ENCODE results near the gene ADGRB3.
A peak's percentile ranks its signal among the peaks of the same experiment; 100 is the strongest.
"Not testable (repeated sequence)": the region's sequence is repeated elsewhere in the genome, so short reads cannot be mapped to it uniquely, and the experiment has no call there.

ADGRB3 gene

GRCh38 chr6:69340196-69340595, 705.1 kb downstream of the ADGRB3 start:
- DNase-seq (ENCODE audit: low read depth): no peak

DNA sequence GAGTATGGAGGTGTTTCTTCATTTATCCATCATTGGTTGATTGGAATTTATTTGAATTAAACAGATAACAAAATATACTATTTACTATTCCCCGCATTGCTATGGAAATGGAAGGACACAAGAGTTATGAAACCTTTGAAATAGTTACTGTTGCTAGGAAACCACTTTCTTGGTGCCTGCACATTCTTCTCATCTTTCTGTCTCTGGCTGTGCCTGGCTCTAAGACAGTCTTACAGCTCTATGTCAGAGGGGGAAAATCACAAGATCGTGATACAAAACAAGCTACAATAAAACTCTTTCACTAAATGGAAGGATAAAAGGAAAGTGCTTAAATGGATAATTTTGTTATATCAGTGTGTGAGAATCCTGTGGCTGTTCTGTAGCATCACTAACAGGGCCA, 708.8 kb downstream of the ADGRB3 start:
- DNase-seq (ENCODE audit: low read depth): no peak

- DNase-seq (ENCODE audit: low read depth): no peak
These were observed 714.7 kb downstream of the ADGRB3 start for GRCh38 chr6:69349771-69350170.

DNA sequence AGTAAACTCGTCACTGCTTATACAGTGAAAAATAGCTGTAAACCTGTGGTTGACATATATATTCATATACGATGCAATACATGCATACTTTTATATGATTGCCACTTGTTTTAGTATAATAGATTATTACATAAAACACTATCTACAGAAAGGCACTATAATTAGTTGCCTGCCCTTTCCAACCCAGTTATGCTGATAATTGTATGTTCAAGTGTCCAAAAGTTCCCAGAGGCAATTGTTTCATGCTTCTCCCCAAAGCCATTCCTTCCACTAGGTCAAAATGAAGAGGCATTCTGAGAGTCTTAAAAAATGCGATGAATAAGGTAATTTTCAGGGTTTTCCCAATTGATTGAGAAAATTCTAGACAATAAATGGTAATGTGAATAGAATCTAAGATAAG, 727.1 kb downstream of the ADGRB3 start:
- no peak for DNase-seq (ENCODE audit: low read depth)

GRCh38 chr6:69366831-69367230, 731.7 kb downstream of the ADGRB3 start:
- DNase-seq (ENCODE audit: low read depth): no peak

- DNase-seq (ENCODE audit: low read depth): no peak
These were observed 733.5 kb downstream of the ADGRB3 start for GRCh38 chr6:69368613-69369012.

GRCh38 chr6:69370763-69371162, 735.7 kb downstream of the ADGRB3 start:
- DNase-seq (ENCODE audit: low read depth): no peak

- DNase-seq (ENCODE audit: low read depth): no peak
These were observed 743.2 kb downstream of the ADGRB3 start for GRCh38 chr6:69378326-69378725.

DNA sequence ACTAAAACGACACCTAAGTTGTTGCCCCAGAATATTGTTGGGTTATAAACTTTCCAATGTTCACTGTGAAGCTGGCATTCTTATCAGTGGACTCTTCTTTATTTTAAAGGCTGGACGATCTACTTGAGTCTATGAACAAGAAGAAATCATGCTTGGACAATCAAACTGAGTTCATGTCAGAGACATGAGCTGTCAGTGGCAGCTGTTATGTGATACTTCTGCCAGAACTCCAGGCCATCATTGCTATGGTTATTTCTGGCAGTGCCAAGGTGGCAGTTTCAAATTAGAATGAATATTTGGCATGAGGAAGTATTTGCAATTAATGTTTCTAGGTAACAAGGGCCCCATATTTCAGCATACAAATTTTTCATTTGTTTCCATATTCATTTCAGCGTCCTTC, 744.4 kb downstream of the ADGRB3 start:
- no peak for DNase-seq (ENCODE audit: low read depth)

DNA sequence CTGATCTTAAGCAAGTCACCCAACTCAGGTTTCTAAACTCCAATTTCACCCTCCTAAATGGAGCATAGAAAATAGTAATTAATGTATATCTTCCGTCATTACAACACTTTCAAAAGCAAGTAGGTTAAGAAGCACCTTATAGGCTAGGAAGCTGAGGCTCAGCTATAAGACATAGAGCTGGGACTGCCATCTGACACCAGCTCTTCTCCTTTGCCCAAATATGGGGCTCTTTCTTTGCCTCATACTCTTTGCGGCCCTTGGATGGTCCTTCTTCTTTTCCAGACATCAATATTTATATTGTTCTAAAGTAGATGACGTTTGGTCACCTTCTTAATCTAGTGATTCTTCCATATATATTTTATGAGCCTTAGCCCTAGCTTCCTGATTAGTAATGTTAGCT, 748.5 kb downstream of the ADGRB3 start:
- DNase-seq (ENCODE audit: low read depth): no peak

DNA sequence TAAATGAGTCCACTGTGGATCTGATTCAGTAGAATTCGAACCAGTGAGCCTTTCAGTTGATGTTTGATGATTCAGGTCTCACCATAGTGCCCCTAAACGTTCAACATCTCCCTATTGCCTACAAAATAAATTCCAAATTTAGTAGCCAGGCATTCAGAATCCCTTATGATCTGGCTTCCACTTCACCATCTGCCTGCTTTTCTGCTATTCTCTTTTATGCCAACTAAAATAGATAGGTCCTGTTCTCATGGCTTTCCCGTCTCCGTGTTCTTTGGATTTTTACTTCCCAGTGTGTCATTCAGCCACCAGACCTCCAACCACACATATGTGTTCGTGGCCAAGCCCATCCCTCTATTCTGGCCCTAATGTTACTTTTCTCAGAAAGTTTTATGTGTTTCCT, 751.3 kb downstream of the ADGRB3 start:
- DNase-seq (ENCODE audit: low read depth): no peak

DNA sequence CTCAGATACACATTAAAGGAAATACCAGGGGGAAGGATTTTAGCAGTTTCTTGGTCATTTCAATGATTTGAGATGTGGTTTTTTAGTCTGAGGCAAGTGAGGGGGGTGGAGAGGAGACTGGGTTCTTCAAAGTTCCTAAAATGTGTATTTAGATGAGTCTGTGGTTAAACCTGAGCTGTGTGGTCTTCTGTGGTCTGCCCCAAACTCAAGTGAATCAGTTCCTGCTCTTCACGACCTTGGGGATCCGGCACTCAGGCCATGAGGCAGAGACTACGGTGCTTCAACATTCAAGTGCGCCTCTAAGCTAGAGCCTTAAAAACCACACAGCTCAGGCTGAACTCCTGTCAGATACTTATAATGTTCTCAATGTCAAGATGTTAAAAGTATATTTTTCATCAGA, 755.0 kb downstream of the ADGRB3 start:
- no peak for DNase-seq (ENCODE audit: low read depth)

DNA sequence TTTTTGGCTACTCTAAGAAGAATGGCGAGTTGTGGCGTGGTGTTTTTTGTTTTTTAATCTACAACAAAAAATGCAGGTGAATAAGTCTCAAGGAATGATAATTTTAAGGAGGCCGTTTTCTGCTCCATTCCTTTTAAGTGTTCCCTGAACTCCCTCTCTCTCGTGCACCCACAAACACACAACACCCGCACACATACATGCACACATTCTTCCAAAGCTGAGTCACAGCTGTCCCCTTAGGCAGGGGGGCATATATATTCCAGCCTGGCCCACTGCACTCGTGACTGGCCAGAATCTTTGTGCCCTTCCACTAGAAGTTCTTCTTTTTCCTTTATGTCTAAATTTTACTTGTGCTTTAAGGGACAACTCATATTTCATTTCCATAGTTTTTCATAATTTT, 756.0 kb downstream of the ADGRB3 start:
- no peak for DNase-seq (ENCODE audit: low read depth)

DNA sequence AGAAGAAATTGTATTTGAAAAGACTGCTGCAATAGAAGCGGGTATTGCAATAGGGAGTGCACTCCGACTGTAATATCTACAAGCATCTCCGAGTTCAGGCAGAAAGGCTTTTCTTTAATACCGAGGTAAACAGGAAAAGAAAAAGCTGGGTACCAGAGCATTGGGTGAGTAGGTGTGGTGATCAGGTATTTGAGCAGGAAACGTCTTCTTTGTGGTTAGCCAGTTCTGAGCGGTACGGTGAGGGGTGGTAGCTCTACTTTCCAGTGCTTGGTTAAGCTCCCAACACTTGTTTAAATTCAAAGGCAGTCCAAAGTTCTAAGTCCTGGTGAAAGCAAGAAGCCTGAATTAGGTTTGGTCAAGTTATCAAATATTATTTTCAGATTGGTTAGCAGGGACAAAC, 757.7 kb downstream of the ADGRB3 start:
- no peak for DNase-seq (ENCODE audit: low read depth)

DNA sequence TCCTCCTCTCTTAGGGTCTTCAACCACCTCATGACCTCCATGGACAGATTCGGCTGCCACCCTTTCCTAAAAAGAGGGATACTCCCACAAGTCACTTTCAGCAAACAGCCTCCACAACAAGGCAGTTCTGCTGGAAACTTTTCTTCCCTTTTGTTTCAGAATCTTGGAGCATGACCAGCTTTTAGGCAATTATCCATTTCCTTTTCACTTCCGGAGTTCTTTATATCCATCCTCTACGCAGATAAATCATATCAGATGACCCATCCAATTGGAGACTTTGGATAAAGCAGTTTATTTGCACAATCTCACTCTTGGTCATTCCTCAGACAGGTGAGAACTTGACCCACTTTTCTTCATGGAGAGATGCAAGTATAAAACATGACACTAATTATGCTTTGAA, 763.2 kb downstream of the ADGRB3 start:
- no peak for DNase-seq (ENCODE audit: low read depth)

DNA sequence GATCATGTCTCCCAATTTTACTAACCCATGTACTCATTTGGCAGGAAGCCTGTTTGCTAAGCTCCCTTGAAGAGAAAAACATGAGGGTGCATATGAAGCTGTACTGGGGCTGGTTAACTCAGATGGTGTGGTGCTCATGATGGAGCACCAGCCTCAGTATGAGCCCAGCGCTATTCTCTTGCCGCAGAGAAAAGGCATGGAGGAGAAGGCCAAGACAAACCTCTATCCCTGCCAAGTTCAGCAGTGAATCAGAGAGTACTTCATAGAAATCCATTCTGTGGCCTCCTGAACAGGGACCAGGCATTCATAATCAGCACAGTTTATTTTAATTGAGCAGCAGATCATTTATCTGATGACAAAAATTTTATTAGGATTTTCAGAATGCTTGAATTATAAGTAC, 763.6 kb downstream of the ADGRB3 start:
- no peak for DNase-seq (ENCODE audit: low read depth)

- no peak for DNase-seq (ENCODE audit: low read depth)
These were observed 773.8 kb downstream of the ADGRB3 start for GRCh38 chr6:69408886-69409285.

GRCh38 chr6:69416776-69417175, 781.7 kb downstream of the ADGRB3 start:
- peak; percentile 11 for DNase-seq (ENCODE audit: low read depth)

DNA sequence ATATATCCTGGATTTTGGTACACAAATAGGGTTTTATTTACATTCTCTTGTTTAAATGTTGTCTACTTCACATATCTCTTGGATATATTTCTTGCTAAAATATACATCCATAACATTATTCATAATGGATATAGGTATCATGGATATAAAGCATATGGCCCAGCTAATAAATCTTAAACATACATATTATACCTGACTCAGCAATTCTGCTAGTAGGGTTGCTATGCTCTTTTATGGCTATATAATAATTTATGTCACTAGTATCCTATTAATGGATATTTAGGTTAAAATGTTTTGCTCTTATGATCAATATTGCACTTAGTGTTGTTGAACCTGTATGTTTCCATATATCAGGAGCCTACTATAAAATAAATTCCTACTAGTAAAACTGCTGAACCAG, 786.2 kb downstream of the ADGRB3 start:
- no peak for DNase-seq (ENCODE audit: low read depth)

DNA sequence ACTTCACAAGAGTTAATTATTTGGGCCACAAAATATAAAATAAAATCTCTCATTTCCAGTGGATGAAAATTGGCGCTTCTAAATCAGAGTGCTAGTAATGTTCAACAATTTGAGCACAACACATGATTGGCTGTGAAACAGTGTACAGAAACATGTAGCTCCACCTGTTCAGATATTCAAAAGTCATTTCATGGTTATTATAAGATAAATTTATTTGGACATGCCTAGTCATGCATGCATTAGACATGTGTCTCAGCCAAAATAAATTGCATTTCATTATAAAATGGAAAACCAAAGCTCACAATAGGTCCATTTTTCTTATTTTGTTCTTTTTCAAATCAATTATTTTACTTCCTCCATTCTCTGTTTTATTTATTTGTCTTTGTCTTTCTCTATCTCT, 786.9 kb downstream of the ADGRB3 start:
- no peak for DNase-seq (ENCODE audit: low read depth)

- DNase-seq (ENCODE audit: low read depth): no peak
These were observed 787.4 kb downstream of the ADGRB3 start for GRCh38 chr6:69422475-69422874.

DNA sequence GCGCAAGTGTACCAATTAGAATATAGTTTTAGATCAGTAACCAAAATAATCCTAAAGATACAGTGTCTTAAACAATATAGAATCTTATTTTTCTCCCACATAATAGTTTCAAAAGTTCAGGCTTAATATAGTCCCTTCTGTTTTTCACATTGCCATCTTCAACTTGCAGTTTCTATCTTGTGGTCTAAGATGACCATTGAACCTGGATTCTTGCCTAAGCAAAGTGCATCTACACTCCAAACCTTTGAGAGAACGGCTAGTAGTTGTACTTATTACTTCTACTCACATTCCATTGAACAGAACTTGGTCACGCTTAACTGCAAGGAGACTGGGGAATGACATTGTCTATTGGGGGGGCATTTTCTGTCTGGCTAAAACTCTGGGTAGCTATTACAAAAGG, 788.7 kb downstream of the ADGRB3 start:
- DNase-seq (ENCODE audit: low read depth): no peak

DNA sequence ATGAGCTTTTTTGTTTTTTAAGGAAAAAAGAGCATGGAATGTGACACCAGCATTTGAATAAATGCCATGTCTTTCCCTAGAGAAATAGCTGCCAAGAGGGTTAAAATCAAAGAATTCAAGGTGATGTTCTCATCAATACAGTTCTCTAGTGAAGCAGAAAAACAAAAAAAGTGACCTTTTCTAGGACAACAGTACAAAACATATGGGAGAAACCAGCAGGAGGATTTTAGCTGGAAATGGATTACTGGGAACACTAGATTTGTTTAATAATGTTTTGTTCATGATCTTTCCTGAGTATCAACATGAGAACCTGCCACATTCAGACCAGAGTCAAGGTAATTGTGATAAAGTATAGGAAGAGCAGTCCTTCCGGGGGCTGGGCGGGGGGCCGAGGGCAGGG, 789.5 kb downstream of the ADGRB3 start:
- DNase-seq (ENCODE audit: low read depth): no peak

DNA sequence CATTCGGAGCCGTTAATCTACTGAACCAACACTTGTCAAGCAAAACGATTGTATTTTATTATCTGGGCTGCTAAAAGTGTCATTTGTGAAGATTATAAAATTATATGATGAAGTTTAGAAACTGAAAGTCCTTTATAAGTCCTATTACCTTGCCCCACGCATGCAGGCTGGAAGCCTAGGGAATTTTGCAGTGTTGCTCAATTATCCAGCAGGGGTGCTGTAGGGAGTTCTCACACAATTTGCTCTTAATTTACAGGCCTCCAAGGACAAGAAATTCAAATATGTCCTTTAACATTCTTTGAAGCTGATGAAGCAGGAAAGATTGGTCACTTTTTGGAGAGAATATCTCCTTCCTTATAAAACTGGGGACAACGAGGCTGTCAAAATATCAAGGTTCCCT, 792.8 kb downstream of the ADGRB3 start:
- DNase-seq (ENCODE audit: low read depth): no peak

GRCh38 chr6:69432168-69432567, 797.1 kb downstream of the ADGRB3 start:
- DNase-seq (ENCODE audit: low read depth): not testable (repeated sequence)

All from non-pigmented ciliary epithelial cell (primary cell).